SU-DHL-6 (cell line): Measurements from ENCODE around the gene LCN10.

Source experiments
- EZH2phosphoT487 ChIP-seq: fragments of 200-600 bp; sonication (generic), shearing (Covaris generic); conservative IDR thresholded peaks from 2 replicates; pipeline ENCODE4 v1.6.1; 2018; ENCODE audit warnings: mild to moderate bottlenecking, antibody characterized with exemption, low read length, moderate library complexity, mixed read lengths
- TF ChIP-seq, protein P1 (sequence below): fragments of 200-600 bp; sonication (generic); IDR thresholded peaks from one replicate; pipeline ENCODE4 v1.5.1; 2017; ENCODE audit warnings: antibody characterized with exemption, mild to moderate bottlenecking, low read length, moderate library complexity; ENCODE audit not compliant: insufficient read depth, poor library complexity, severe bottlenecking

GRCh38 chr9:136773386-136774044, 30.8 kb upstream of the LCN10 start:
- TF ChIP-seq, protein P1, sequence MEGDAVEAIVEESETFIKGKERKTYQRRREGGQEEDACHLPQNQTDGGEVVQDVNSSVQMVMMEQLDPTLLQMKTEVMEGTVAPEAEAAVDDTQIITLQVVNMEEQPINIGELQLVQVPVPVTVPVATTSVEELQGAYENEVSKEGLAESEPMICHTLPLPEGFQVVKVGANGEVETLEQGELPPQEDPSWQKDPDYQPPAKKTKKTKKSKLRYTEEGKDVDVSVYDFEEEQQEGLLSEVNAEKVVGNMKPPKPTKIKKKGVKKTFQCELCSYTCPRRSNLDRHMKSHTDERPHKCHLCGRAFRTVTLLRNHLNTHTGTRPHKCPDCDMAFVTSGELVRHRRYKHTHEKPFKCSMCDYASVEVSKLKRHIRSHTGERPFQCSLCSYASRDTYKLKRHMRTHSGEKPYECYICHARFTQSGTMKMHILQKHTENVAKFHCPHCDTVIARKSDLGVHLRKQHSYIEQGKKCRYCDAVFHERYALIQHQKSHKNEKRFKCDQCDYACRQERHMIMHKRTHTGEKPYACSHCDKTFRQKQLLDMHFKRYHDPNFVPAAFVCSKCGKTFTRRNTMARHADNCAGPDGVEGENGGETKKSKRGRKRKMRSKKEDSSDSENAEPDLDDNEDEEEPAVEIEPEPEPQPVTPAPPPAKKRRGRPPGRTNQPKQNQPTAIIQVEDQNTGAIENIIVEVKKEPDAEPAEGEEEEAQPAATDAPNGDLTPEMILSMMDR, result no peak
- TF ChIP-seq EZH2phosphoT487, result no peak
